Stimulated activated CD4-positive, alpha-beta T cell treated with anti-CD3 and anti-CD28 coated beads, Interleukin-15, amount 100 ng/mL, for 24 hours (primary cell): ENCODE data around the gene CRTAP.
"Not testable (repeated sequence)": the region's sequence is repeated elsewhere in the genome, so short reads cannot be mapped to it uniquely, and the experiment has no call there.

Experiments used
- DNase-seq: peaks from one replicate; pipeline ENCODE4 v3.0.0-alpha.2; 2020

CRTAP gene

DNA sequence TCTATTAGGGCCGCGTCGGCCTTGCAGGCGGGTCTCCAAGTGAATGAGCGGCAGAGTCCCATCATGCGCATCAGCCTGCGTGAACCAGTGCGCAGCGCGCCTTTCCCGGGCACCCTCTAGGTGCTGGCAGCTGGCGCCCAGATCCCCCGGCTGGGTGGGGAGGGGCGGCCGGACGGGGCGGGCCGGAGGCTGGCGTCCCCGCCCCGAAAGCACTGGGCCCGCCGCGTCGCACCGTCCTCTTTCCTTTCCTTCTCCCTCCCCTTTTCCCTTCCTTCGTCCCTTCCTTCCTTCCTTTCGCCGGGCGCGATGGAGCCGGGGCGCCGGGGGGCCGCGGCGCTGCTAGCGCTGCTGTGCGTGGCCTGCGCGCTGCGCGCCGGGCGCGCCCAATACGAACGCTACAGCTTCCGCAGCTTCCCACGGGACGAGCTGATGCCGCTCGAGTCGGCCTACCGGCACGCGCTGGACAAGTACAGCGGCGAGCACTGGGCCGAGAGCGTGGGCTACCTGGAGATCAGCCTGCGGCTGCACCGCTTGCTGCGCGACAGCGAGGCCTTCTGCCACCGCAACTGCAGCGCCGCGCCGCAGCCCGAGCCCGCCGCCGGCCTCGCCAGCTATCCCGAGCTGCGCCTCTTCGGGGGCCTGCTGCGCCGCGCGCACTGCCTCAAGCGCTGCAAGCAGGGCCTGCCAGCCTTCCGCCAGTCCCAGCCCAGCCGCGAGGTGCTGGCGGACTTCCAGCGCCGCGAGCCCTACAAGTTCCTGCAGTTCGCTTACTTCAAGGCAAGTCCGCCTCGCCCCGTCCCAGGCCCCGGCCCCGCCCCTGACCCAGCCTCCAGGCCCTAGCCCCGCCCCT is at the start of gene CRTAP:
TSS of gene CRTAP (plus strand) at position 243 of the 850 bp plus-strand sequence. CDS start at position 307, 64 bp downstream.
- peak; percentile 92 for DNase-seq

DNA sequence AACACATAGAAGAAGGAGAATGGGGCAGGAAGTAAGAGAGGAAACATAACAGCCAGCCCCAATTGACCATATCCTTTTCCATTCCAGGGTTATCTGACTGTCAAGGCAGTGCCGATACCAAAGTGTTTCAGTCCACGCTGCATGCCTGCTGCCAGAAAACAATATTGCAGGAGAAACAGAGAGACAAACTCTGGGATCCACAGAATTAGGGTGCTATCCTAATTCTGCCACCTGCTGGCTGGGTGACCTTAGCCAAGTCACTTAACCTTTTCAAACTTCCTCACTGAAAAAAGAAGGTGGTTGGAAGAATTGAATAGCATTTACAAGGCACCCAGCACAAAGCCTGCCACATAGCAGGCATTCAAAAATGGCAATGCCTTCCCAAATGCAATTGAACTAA is 48.9 kb upstream of the CRTAP start:
- DNase-seq = peak; percentile 58

DNA sequence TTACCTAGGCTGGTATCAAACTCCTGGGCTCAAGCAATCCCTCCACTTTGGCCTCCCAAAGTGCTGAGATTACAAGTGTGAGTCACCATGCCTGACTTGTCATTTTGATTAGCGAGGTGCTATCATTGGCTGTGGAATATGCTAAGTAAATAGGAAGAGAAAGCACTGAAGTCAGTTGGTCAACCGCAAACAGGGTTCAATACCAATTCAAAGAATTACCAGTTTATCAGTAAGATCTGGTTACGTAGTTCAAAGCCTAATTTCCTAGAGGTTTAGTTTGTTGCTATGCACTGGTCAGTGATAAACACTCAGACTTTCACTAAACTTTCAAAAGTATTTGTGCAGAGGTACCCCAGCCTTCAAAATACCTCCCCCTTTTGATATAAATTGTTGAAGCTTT is 46.3 kb upstream of the CRTAP start:
- DNase-seq = no peak

DNA sequence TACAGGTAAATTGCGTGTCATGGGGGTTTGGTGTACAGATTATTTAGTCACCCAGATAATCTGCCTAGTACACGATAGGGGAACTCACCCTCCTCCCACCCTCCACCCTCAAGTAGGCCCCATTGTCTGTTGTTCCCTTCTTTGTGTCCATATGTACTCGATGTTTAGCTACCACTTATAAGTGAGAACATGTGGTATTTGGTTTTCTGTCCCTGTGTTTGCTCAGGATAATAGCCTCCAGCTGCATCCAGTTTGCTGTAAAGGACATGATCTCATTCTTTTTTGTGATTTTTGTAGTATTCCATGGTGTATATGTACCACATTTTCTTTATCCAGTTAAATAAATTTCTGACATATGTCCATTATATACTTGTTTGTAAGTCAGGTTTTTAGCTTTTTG is 44.0 kb upstream of the CRTAP start:
- DNase-seq = not testable (repeated sequence)

DNA sequence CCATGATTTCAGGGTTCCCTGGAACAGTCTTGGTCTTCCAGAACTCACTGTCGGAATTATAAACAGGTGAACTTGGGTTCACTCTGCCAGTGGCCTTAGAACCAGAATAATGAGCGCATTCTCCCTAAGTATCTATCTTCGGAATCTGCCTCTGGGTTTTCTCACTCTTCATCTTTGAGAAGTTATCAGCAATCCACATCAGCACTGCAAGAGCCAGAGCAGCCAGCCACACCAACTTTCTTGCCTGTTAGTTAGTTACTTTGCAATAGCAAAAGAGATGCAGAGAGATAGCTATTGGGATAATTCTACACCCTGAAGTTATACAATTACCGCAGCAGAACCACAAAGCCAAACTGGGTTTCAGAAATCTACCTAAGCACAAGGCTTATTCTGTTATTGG is 42.6 kb upstream of the CRTAP start:
- no peak for DNase-seq

DNA sequence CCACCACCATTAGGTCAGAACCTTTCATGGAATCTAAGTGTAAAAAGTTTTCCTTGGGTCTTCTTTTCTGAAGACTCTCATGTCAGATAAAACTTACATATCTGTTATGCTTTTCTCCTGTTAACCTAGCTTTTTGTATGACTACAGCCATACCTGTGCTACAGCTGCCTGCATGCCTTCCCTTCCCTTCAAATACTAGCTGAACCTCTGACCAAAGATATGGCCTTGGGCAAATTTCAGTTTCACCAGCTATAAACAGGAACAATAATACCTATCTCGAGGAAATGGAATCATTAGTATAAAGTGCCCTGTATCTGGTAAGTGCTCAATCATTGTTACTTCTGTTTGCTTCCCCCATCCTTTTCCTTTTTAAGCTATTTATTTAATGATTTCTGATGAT is 41.9 kb upstream of the CRTAP start:
- no peak for DNase-seq

DNA sequence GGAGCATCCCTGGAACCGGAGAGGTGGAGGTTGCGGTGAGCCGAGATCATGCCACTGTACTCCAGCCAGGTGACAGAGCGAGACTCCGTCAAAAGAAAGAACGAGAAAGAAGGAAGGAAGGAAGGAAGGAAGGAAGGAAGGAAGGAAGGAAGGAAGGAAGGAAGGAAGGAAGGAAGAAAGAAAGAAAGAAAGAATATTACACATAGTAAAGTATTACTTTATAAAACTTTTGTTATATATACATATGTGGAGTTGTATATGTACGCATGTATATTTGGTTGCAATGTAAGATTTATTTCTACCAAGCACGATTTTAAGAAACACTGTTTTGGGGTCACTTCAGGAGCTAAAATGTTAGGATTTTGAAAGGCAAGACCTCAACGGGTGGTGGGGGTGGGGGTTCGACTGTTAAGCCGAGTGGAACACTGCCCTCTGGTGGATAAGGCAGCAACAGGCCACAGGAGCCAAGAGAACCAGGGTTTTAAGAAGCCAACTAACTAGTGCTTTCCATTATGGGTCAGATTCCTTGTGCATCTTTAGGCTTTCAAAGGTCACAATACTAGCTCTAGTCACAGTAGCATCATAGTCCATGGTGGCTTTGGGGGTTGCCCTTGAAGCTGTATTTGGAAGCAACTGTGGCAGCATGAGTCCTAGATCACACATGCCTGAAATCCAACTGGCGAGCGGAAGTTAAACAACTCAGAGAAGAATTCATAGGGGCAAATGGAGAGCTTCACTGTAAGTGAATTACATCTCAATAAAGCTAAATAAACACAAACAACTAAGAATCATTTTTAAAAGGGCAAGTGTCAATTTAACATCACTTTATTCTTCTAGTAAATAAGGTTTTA is 39.4 kb upstream of the CRTAP start:
- DNase-seq = peak; percentile 82

DNA sequence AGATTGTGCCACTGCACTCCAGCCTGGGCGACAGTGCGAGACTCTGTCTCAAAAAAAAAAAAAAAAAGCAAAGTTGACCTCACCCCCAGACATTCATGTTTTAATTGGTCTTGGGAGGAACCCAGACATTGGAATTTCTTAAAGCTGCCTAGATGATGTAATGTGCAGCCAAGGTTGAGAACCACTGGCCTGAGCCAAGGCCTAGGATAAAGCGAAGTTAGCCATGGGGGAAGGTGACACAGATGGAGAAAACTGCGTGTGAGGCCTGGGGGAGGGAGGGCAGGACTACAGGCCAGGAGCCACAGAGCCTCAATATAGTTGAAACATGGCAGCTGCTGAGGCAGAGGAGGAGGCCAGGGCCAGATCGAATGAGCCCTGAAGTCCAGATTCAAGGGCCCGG is 37.8 kb upstream of the CRTAP start:
- DNase-seq = no peak

DNA sequence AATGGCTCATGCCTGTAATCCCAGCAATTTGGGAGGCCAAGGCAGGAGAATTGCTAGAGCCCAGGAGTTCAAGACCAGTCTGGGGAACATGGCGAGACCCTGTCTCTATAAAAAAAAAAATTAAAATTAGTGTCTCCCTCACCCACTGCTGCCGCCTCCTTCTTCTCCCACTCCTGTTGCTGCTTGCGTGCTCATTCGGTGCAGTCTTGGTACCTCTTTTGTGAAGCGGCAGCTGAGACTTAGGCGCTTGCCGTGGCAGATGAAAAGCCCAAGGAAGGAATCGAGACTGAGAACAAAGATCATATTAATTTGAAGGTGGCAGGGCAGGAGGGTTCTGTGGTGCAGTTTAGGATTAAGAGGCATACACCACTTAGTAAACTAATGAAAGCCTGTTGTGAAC is 36.9 kb upstream of the CRTAP start:
- no peak for DNase-seq

DNA sequence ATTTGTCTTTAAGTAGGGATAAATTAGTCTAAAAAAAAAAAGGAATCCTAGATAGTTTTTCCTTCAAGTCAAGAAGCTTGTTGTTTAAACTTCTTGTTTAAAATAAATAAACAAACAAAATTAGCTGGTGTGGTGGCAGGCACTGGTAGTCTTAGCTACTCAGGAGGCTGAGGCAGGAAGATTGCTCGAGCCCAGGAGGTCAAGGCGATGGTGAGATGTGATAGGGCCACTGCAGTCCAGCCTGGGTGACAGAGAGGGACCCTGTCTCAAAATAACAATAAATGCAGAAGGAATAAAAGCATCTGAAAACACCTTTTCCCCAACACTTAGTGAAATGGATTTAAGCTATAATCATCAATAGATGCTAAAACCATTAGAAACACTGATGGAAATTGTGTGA is 35.8 kb upstream of the CRTAP start:
- no peak for DNase-seq

DNA sequence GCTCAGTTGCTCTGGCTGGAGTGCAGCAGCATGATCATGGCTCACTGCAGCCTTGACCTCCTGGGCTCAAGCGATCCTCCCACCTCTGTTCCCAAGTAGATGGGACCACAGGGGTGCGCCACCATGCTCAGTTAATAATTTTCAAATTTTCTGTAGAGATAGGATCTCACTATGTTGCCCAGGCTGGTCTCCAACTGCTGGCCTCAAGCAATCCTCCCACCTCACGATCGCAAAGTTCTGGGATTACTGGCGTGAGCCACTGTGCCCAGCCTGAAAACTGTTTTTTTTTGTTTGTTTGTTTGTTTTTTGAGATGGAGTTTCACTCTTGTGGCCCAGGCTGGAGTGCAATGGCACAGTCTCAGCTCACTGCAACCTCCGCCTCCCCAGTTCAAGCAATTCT is 34.0 kb upstream of the CRTAP start:
- DNase-seq = not testable (repeated sequence)

DNA sequence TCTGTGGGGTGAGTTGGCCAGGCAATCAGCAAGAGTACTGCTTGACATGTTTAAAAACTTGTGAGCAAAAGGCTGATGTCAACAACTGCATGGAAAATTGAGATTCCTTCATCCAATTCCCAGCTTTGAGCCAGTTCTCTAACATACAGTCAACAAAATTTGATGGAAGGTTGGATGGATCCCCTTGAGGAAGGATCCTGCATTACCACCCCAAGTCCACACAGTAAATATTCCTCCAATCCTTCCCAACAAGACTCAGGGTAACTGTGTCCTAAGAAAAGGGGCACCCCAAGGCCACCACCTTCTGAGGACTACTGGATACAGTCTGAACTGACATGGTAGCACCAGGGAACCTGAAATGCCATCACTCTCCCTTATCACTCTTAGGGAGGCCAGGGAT is 32.0 kb upstream of the CRTAP start:
- DNase-seq = no peak

DNA sequence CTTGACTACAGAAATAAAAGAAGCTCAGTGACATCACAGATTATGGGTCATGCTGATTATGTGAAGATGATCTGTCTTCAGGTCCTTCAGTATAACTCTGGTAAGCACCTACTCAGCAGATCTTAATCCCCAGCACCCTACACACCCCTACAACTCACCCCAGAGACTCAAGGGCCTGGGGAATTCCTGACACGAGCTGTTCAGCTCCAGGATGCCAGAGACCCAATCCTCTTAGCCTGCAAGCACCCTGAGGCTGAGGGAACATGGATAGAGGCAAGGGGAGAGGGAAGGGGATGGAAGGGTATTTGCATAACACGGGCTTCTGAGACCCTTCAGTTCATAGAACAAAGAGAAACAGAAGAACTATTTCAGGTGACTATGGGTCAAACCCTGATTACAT is 29.9 kb upstream of the CRTAP start:
- no peak for DNase-seq

DNA sequence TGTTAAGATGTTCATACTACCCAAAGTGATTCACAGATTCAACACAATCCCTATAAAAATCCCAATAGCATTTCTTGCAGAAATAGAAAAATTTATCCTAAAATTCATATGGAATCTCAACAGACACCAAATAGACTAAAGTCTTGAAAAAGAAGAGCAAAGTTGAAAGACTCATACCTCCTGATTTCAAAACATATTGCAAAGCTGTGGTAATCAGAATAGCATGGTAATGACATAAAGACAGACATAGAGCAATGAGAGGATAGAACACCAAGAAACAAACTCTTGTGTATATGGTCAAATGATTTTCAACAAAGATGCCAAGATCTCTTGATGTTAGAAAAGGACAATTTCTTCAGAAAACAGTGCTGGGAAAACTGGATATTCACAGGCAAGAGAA is 25.1 kb upstream of the CRTAP start:
- no peak for DNase-seq

DNA sequence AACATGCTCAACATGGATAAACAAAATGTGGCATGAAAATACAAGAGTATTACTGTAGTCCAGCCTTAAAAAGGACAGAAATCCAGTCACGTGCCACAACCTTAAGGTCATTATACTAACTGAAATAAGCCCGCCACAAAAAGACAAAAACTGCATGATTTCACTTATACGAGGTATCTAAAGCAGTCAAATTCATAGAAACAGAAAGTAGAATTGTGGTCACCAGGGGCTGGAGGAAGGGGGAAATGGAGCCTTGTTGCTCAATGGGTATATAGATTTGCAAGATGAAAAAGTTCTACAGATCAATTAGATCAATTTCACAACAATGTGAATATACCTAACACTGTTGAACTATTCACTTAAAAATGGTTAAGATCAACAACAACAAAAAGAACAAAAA is 24.3 kb upstream of the CRTAP start:
- DNase-seq = no peak

DNA sequence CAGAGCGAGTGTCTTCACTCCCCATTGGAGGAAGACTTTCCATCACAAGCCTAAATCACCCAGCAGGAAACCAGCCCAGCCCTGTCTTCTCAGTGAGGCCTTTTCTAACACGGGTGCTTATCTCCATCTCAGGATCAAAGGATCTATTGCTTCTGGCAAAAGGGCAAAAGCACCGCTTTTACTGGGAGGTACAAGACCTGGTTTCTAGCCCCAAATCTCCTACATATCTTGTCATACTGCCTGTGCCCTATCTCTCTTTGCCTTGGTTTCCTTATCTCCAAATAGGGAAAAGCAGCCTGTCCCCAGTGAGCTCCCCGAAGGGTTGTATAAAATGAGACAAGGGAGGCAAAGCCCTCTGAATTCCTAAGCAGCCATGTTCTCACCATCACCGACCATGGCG is 22.1 kb upstream of the CRTAP start:
- no peak for DNase-seq

DNA sequence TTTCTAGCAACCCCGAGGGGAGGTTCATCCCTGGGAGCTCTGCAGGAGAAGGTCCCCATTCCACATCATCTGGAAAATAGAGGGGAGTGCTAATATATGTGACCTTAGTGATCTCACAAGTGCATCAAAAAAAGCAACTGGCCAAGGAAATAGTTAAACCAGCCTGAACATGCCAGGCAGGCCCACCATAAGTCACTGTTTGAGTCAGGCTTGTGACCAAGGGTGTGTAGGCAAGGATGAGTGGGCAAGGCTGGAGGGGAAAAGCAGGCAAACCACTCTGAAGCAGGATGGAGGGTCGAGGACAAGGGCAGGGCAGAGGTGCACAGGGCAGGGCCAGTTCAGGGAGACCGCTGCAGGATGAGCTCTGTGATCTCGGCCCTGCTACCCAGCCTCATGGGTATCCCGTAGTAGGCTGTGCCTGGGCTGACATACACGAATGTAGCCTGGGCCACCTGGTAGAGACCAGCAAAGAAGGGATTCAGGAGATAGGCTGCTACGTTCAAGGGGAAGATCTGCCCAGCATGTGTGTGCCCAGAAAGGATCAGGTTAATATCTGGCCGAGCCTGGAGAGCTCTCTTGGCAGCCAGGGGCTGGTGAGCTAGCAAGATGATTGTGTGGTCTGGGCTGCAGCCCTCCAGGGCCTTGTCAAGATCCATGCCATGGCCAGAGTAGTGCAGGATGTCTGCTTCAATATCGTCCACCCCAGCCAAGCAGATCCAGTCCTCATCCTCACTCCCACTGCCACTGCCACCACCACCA is 21.1 kb upstream of the CRTAP start:
- no peak for DNase-seq

DNA sequence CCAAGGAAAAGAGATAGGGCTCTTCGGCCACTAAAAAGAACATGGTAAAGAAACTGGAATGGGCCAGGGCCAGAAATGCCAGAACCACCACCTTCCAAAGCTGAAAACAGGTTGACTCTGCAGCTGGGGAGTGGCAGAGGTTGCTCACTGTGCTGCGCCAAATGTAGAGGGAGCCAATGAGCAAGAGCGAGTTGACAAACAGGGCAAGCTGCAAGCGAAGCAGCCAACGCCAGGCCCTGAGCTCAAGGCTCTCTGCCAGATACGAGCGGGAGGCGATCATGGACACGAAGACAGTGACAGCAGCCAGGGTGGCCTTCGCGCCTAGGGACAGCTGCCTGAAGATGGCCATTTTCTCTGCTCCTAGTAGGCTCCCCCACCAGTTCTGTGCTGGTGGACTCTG is 20.0 kb upstream of the CRTAP start:
- DNase-seq = no peak

DNA sequence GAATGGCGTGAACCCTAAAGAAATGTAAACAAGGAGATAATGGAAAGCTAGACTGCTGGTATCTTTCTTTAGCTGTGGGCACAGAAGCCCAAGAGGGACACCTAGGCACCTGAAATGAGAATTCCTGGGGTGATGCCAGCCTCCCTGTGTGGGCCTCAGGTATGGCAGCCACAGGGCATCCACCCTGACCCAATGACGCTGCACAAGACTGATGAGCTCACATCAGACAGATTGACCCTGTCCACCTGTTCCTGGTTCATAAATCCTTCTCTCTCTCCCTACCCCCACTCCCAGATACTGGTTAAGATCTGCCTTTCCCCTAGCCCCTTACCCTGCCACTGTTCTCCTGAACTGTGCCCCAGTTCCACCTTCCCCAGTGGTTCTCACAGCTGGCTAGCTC is 18.4 kb upstream of the CRTAP start:
- DNase-seq = no peak

DNA sequence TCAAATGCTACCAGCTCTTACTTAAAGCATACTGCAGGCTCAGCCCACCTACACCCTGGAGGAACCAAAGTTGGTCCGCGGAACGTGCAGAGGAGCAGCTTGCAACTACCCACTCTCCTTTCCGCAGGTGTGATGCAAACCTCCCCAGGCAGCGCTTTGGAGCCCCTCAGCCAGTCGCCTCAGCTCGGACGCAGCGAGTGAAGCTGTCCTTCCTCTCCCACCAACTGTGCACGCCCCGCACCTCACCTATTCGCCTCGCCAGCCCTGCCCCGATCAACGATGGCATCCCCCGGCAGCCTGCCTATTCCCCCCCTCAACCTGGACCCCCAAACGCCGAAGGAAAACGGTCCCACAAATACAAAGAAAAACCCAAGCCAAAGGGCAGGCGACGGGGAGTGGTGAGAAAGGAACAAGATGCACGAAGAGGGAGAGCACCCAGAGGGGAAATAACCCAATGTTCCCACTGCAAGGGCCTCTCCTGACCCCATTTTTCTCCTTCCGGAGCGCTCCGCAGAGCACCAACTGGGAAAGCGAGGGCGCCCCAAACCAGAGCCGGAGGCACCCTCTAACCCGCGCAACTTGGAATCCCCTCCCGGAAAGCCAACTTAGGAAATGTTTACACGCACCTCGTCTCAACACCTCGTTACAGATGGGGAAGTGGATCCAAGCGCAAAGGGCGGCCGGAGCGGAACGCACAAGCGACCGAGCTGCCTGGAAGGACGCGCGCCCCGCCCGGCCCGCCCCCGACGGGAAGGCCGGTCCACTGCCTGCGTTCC is 17.5 kb upstream of the CRTAP start:
- DNase-seq = peak; percentile 65

DNA sequence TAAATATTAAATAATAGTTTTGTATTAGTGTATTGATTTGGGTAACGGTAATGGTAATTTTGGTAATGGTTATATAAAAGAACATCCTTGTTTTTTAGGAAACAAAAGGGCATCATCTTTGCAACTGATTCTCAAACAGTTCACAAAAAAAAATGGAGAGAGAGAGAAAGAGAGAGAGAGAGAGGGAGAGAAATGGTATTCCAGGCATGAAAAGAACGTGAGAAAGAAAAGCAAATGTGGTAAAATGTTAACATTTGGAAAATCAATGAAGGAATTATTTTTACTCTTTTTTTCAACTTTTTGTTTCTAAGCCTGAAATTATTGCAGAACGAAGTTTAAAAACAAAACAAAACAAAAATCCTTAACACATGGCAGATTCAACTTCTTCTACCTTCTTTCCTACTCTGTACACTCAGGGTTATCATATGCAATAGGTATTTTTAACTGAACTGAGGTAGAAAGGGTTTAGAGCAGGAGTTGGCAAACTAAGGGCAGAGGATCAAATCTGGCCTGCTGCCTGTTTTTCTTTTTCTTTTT is 14.6 kb upstream of the CRTAP start:
- DNase-seq = no peak

DNA sequence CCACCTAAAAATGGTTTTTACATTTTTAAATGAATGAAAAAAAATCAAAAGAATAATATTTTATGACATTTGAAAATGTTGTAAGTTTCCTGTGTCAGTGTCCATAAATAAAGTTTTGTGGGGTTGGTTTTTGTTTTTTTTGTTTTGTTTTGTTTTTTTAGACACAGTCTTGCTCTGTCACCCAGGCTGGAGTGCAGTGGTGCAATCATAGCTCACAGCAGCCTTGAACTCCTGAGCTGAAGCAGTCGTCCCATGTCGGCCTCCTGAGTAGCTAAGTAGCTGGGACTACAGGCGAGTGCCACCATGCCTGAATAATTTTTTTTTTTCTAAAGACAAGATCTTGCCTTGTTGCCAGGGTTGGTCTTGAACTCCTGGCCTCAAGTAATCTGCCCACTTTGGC is 14.1 kb upstream of the CRTAP start:
- no peak for DNase-seq
